NCI-H1092 (cell line): ENCODE data around the gene RFTN1.

Experiments used
- DNase-seq: peaks from one replicate; lab custom pipeline; 2025; lab: John Stamatoyannopoulos, UW

Gene RFTN1

GRCh38 chr3:16486951-16487480, 26.5 kb downstream of the RFTN1 start:
- no peak for DNase-seq

- DNase-seq, result no peak
These were observed 27.3 kb downstream of the RFTN1 start for GRCh38 chr3:16486201-16486600.

GRCh38 chr3:16485395-16485992, 28.0 kb downstream of the RFTN1 start:
- DNase-seq, result no peak

- DNase-seq, result no peak
These were observed 28.5 kb downstream of the RFTN1 start for GRCh38 chr3:16484984-16485383.

- DNase-seq, result no peak
These were observed 29.3 kb downstream of the RFTN1 start for GRCh38 chr3:16484216-16484615.

- peak; percentile 61 for DNase-seq
These were observed 30.5 kb downstream of the RFTN1 start for GRCh38 chr3:16482770-16483531.

GRCh38 chr3:16482194-16482769, 31.2 kb downstream of the RFTN1 start:
- no peak for DNase-seq

- no peak for DNase-seq
These were observed 32.0 kb downstream of the RFTN1 start for GRCh38 chr3:16481546-16481897.

- DNase-seq, result no peak
These were observed 32.5 kb downstream of the RFTN1 start for GRCh38 chr3:16480861-16481545.

- no peak for DNase-seq
These were observed 35.0 kb downstream of the RFTN1 start for GRCh38 chr3:16478516-16478915.

- no peak for DNase-seq
These were observed 36.0 kb downstream of the RFTN1 start for GRCh38 chr3:16477521-16477920.

- no peak for DNase-seq
These were observed 36.4 kb downstream of the RFTN1 start for GRCh38 chr3:16477056-16477455.

- no peak for DNase-seq
These were observed 36.9 kb downstream of the RFTN1 start for GRCh38 chr3:16476636-16477035.

- no peak for DNase-seq
These were observed 37.7 kb downstream of the RFTN1 start for GRCh38 chr3:16475766-16476165.

- no peak for DNase-seq
These were observed 38.6 kb downstream of the RFTN1 start for GRCh38 chr3:16474920-16475319.

- no peak for DNase-seq
These were observed 39.3 kb downstream of the RFTN1 start for GRCh38 chr3:16474216-16474615.

GRCh38 chr3:16472593-16472992, 40.9 kb downstream of the RFTN1 start:
- no peak for DNase-seq

- DNase-seq, result no peak
These were observed 41.6 kb downstream of the RFTN1 start for GRCh38 chr3:16471897-16472296.

GRCh38 chr3:16470590-16470989, 42.9 kb downstream of the RFTN1 start:
- DNase-seq, result no peak

GRCh38 chr3:16468336-16469098, 45.0 kb downstream of the RFTN1 start:
- no peak for DNase-seq

GRCh38 chr3:16468002-16468335, 45.5 kb downstream of the RFTN1 start:
- DNase-seq, result no peak

GRCh38 chr3:16467393-16467792, 46.1 kb downstream of the RFTN1 start:
- no peak for DNase-seq
